ENCODE data around the gene TRAPPC3L. TPM values are rescaled to one million over a fixed set of nuclear protein-coding genes. Genes with fewer than 3 reads are reported as not detected.

Gene TRAPPC3L
- total and polyA plus RNA-seq, 9 of the 15 experiments (the other 6 are each of a cell fraction or from before 2014, with no cell fraction given): not detected

- TF ChIP-seq ZFP36 (IDR thresholded peaks at IDR 0.05; ENCODE audit: low read depth, low read length, partially characterized antibody): no peak
- TF ChIP-seq USF1 (CRISPR knock-in tag; IDR thresholded peaks at IDR 0.05): no peak
- TF ChIP-seq BMI1 (IDR thresholded peaks at IDR 0.05; ENCODE audit: low read length): peak; percentile 26; the same call in 1 of the 2 replicates
- peak; percentile 99 for TF ChIP-seq XRCC5 (IDR thresholded peaks at IDR 0.05; ENCODE audit: low read depth, low read length)
- peak; percentile 85 for TF ChIP-seq PHF8 (IDR thresholded peaks at IDR 0.05; ENCODE audit: borderline replicate concordance, low read length)
- TF ChIP-seq POLR2AphosphoS5 (IDR thresholded peaks at IDR 0.05; ENCODE audit: control insufficient read depth, insufficient read depth, low read depth, low read length): peak; percentile 89
- TF ChIP-seq ESRRA (IDR thresholded peaks at IDR 0.05; ENCODE audit: borderline replicate concordance, low read depth): peak; percentile 51; the same call in 1 of the 2 replicates
- TF ChIP-seq IRF2 (CRISPR knock-in tag; IDR thresholded peaks at IDR 0.05): no peak
- peak; percentile 94 for TF ChIP-seq ZNF395 (CRISPR knock-in tag; IDR thresholded peaks at IDR 0.05)
- TF ChIP-seq ZBTB1 (CRISPR knock-in tag; IDR thresholded peaks at IDR 0.05; ENCODE audit: borderline replicate concordance, low read depth): no peak
- no peak for TF ChIP-seq ETS2 (tag; IDR thresholded peaks at IDR 0.05; ENCODE audit: borderline replicate concordance, poor library complexity, severe bottlenecking)
- TF ChIP-seq MCM7 (IDR thresholded peaks at IDR 0.05): no peak
- no peak for TF ChIP-seq HOXB6 (CRISPR knock-in tag; IDR thresholded peaks at IDR 0.05; ENCODE audit: borderline replicate concordance)
- TF ChIP-seq PHF21A (IDR thresholded peaks at IDR 0.05; ENCODE audit: borderline replicate concordance, low read depth): peak; percentile 96
- TF ChIP-seq THRAP3 (IDR thresholded peaks at IDR 0.05; ENCODE audit: borderline replicate concordance): no peak
- no peak for TF ChIP-seq SETDB1 (IDR thresholded peaks at IDR 0.05; ENCODE audit: low read length)
- TF ChIP-seq SAFB2 (IDR thresholded peaks at IDR 0.05; ENCODE audit: borderline replicate concordance, low read depth, low read length, severe bottlenecking): no peak
- TF ChIP-seq SMC3 (conservative IDR thresholded peaks at IDR 0.05; ENCODE audit: insufficient read depth, low read depth, low read length): 0 out of 2 replicates have a peak, but pooled peaks have one; percentile 7
- TF ChIP-seq HMG20B (CRISPR knock-in tag; IDR thresholded peaks at IDR 0.05): no peak
- TF ChIP-seq STAT5A (IDR thresholded peaks at IDR 0.05; ENCODE audit: borderline replicate concordance, low read length): no peak
- TF ChIP-seq CTBP1 (IDR thresholded peaks at IDR 0.05; ENCODE audit: borderline replicate concordance): peak; percentile 97
- TF ChIP-seq PRMT5 (CRISPR knock-in tag; IDR thresholded peaks at IDR 0.05): no peak
- TF ChIP-seq KLF6 (CRISPR knock-in tag; IDR thresholded peaks at IDR 0.05; ENCODE audit: borderline replicate concordance): no peak
- TF ChIP-seq STAT6 (CRISPR knock-in tag; IDR thresholded peaks at IDR 0.05): no peak
Measured at GRCh38 chr6:116570856-116571682, 25.6 kb upstream of the TRAPPC3L start, which contains the start of gene RWDD1 (continued).
